GM04504 (cell line): ENCODE data around the gene THADA.
"Not testable (repeated sequence)": the region's sequence is repeated elsewhere in the genome, so short reads cannot be mapped to it uniquely, and the experiment has no call there.

Experiments
- DNase-seq: peaks from one replicate; pipeline ENCODE4 v3.0.0-alpha.2; 2012; ENCODE audit warnings: low read depth

Gene THADA

GRCh38 chr2:43541165-43541564 lies 54.7 kb downstream of the THADA start:
- DNase-seq = no peak

GRCh38 chr2:43540021-43540779 lies 55.6 kb downstream of the THADA start:
- peak; percentile 94 for DNase-seq

GRCh38 chr2:43539436-43539835 lies 56.4 kb downstream of the THADA start:
- DNase-seq = no peak

- DNase-seq = no peak
Observed at GRCh38 chr2:43538034-43538670, 57.7 kb downstream of the THADA start.

GRCh38 chr2:43537137-43537536 lies 58.7 kb downstream of the THADA start:
- no peak for DNase-seq

GRCh38 chr2:43534569-43534968 lies 61.3 kb downstream of the THADA start:
- no peak for DNase-seq

- DNase-seq = not testable (repeated sequence)
Observed at GRCh38 chr2:43532572-43532971, 63.3 kb downstream of the THADA start.

- DNase-seq = no peak
Observed at GRCh38 chr2:43531251-43531650, 64.6 kb downstream of the THADA start.

- no peak for DNase-seq
Observed at GRCh38 chr2:43526994-43527393, 68.8 kb downstream of the THADA start.

- DNase-seq = no peak
Observed at GRCh38 chr2:43525506-43525905, 70.3 kb downstream of the THADA start.

GRCh38 chr2:43524177-43524965 lies 71.5 kb downstream of the THADA start:
- no peak for DNase-seq

GRCh38 chr2:43522177-43522576 lies 73.7 kb downstream of the THADA start:
- no peak for DNase-seq

GRCh38 chr2:43521568-43521967 lies 74.3 kb downstream of the THADA start:
- no peak for DNase-seq

GRCh38 chr2:43520919-43521318 lies 74.9 kb downstream of the THADA start:
- no peak for DNase-seq

- peak; percentile 77 for DNase-seq
Observed at GRCh38 chr2:43519643-43520221, 76.1 kb downstream of the THADA start.

- DNase-seq = no peak
Observed at GRCh38 chr2:43518718-43519117, 77.1 kb downstream of the THADA start.

- DNase-seq = no peak
Observed at GRCh38 chr2:43518181-43518580, 77.7 kb downstream of the THADA start.

GRCh38 chr2:43515807-43516497 lies 79.9 kb downstream of the THADA start:
- DNase-seq = no peak

- no peak for DNase-seq
Observed at GRCh38 chr2:43515248-43515647, 80.6 kb downstream of the THADA start.

GRCh38 chr2:43513796-43514195 lies 82.0 kb downstream of the THADA start:
- DNase-seq = no peak

- DNase-seq = no peak
Observed at GRCh38 chr2:43513216-43513615, 82.6 kb downstream of the THADA start.

- DNase-seq = no peak
Observed at GRCh38 chr2:43511199-43511598, 84.6 kb downstream of the THADA start.
